HepG2 (cell line): ENCODE results near the gene DHX29. TPM values are rescaled to one million over a fixed set of nuclear protein-coding genes. Genes with fewer than 3 reads are reported as not detected.

Source experiments
- ATAC-seq: fragments of 200-7000 bp; cut with Tn5 transposase; 3 replicates; pipeline ENCODE4 v1.9.1; 2020; ENCODE audit warnings: mild to moderate bottlenecking, moderate library complexity
- BruUV-seq: library from RNA; stranded (reverse); fragments of 400-500 nt; replicated peaks from 2 replicates; lab custom pipeline; 2021; lab: Mats Ljungman, UMichigan
- CTCF ChIA-PET: fragments of 300-600 bp; formaldehyde crosslinking; extraction: SDS; loops from one replicate; lab custom pipeline; 2021; ENCODE audit warnings: low total read pairs, inconsistent platforms, low intra/inter-chr PET ratio; lab: Yijun Ruan, JAX
- POLR2A ChIA-PET: fragments of 350-600 bp; sonication (Branson Sonifier 250); formaldehyde crosslinking; loops from one replicate; lab custom pipeline; 2020; ENCODE audit warnings: antibody characterized with exemption, inconsistent platforms; lab: Yijun Ruan, JAX
- DNase-seq: peaks from one replicate; pipeline ENCODE4 v3.0.0-alpha.2; 2015; ENCODE audit warnings: low spot score
- FAIRE-seq: peaks from 3 replicates; lab custom pipeline; 2011; peaks lifted over from hg19 to GRCh38; lab: Jason Lieb, UNC
- H2AFZ ChIP-seq: one replicate; pipeline ENCODE4 v1.6.1; 2011; ENCODE audit warnings: low read length, inconsistent platforms
- H3K27ac ChIP-seq: fragments of 300-600 bp; 3 replicates; pipeline ENCODE4 v1.8.0; 2011; ENCODE audit warnings: mixed run types, mild to moderate bottlenecking, mixed read lengths, low read length, inconsistent platforms; ENCODE audit not compliant: insufficient read depth; ENCODE audit errors: extremely low read length
- H3K27me3 ChIP-seq, 2 experiments: fragments of 200-600 bp in 1 of 2; 2 replicates in 1 of 2; 3 replicates in 1 of 2; pipeline versions ENCODE4 v1.6.0 to v1.8.0; 2011; ENCODE audit warnings: low read length in 2 of 2, mild to moderate bottlenecking in 2 of 2, moderate library complexity in 2 of 2, inconsistent platforms in 1 of 2; ENCODE audit not compliant: insufficient read depth in 2 of 2, control insufficient read depth in 1 of 2
- H3K36me3 ChIP-seq, 2 experiments: fragments of 200-600 bp in 1 of 2; replicated peaks in 1 of 2; 2 replicates in 1 of 2; 3 replicates in 1 of 2; pipeline versions ENCODE4 v1.5.1 to v1.8.0; 2011; ENCODE audit warnings: low read length in 2 of 2, inconsistent platforms in 1 of 2; ENCODE audit not compliant: insufficient read depth in 2 of 2, control insufficient read depth in 1 of 2
- H3K4me1 ChIP-seq: 2 replicates; pipeline ENCODE4 v1.5.1; 2012; ENCODE audit warnings: low read length, inconsistent platforms; ENCODE audit not compliant: insufficient read depth
- H3K4me2 ChIP-seq: 2 replicates; pipeline ENCODE4 v1.6.0; 2011; ENCODE audit warnings: low read depth, low read length, inconsistent platforms
- H3K4me3 ChIP-seq, 3 experiments: fragments of 200-600 bp in 1 of 3; sonication (generic), shearing (Covaris generic) in 1 of 3; replicated peaks in 1 of 3; 2 replicates each; pipeline ENCODE4 v1.5.1; 2011 to 2016; ENCODE audit warnings: low read length in 3 of 3, inconsistent platforms in 2 of 3, low read depth in 2 of 3, mild to moderate bottlenecking in 2 of 3, control low read depth in 1 of 3, mixed read lengths in 1 of 3; ENCODE audit not compliant: insufficient read depth in 1 of 3
- H3K79me2 ChIP-seq: one replicate; pipeline ENCODE4 v1.6.1; 2011; ENCODE audit warnings: low read length, inconsistent platforms; ENCODE audit not compliant: insufficient read depth
- H3K9ac ChIP-seq: 2 replicates; pipeline ENCODE4 v1.6.0; 2011; ENCODE audit warnings: mild to moderate bottlenecking, low read depth, low read length, inconsistent platforms; ENCODE audit not compliant: insufficient read depth
- H3K9me3 ChIP-seq: 2 replicates; pipeline ENCODE4 v1.5.1; 2012; ENCODE audit warnings: mild to moderate bottlenecking, low read length
- H4K20me1 ChIP-seq: 2 replicates; pipeline ENCODE4 v1.6.0; 2011; ENCODE audit warnings: inconsistent platforms, mild to moderate bottlenecking, low read length, moderate library complexity; ENCODE audit not compliant: insufficient read depth
- ETV5 ChIP-seq: IDR thresholded peaks from 2 replicates; pipeline ENCODE4 v1.6.1; 2018; ENCODE audit warnings: missing biosample characterization, missing genetic modification reagents, inconsistent platforms, borderline replicate concordance
- GTF3A ChIP-seq: sonication (generic); formaldehyde crosslinking; conservative IDR thresholded peaks from 2 replicates; pipeline ENCODE4 v1.4.0; 2020; ENCODE audit warnings: mild to moderate bottlenecking, missing genetic modification reagents
- LCORL ChIP-seq, 2 experiments: fragments of 450-650 bp in 1 of 2; sonication (generic) in 1 of 2; formaldehyde crosslinking in 1 of 2; IDR thresholded peaks; 2 replicates each; pipeline versions ENCODE4 v1.5.0 to v1.6.1; 2017 to 2020; ENCODE audit warnings: antibody characterized with exemption in 1 of 2, missing genetic modification reagents in 1 of 2
- ZMYM4 ChIP-seq: sonication (generic); formaldehyde crosslinking; IDR thresholded peaks from 2 replicates; pipeline ENCODE4 v1.8.1; 2023; ENCODE audit warnings: mild to moderate bottlenecking, missing genetic modification reagents
- ZNF10 ChIP-seq: sonication (generic); formaldehyde crosslinking; IDR thresholded peaks from 2 replicates; pipeline ENCODE4 v1.4.0; 2020; ENCODE audit warnings: mild to moderate bottlenecking, low read depth, missing genetic modification reagents, borderline replicate concordance
- ZNF713 ChIP-seq: sonication (generic); formaldehyde crosslinking; IDR thresholded peaks from 2 replicates; pipeline ENCODE4 v1.4.0; 2020; ENCODE audit warnings: mild to moderate bottlenecking, missing genetic modification reagents
- ZXDC ChIP-seq: sonication (generic); formaldehyde crosslinking; IDR thresholded peaks from 2 replicates; pipeline ENCODE4 v1.5.0; 2020; ENCODE audit warnings: mild to moderate bottlenecking, missing genetic modification reagents
- WGBS: methylation state at CpG from one replicate; pipeline ENCODE4 v1.1.6; 2017; ENCODE audit warnings: low lambda C conversion rate; 5-methylcytosine and 5-hydroxymethylcytosine counted together
- in situ Hi-C: cut with HindIII; loops from 2 replicates; pipeline ENCODE4 v1.10.0; 2017; ENCODE audit warnings: low pct_unique_long_range_greater_than_20kb; ENCODE audit not compliant: extremely low pct_ligation_motif_present
- intact Hi-C: fragments of 100-400 bp; cut with micrococcal nuclease; formaldehyde crosslinking; loops from one replicate; pipeline ENCODE4 v1.10.0; 2022; ENCODE audit not compliant: unreplicated experiment
- polyA plus RNA-seq, 8 experiments: library from polyadenylated mRNA; depleted of rRNA in 3 of 8; stranded (reverse) in 7 of 8; unstranded in 1 of 8; fragments of >200 nt; fragmentation: Illumina TruSeq in 4 of 8; extraction: Trizol in 4 of 8; gene quantifications; 2 replicates each; pipeline versions ENCODE4 v1.2.1 to v1.2.3, GENCODE V29; 2011 to 2016; ENCODE audit warnings: low read depth in 4 of 8, missing spikeins in 1 of 8, mixed read lengths in 1 of 8; ENCODE audit not compliant: insufficient read depth in 1 of 8
- total RNA-seq, 5 experiments: library from RNA; depleted of rRNA; stranded (reverse); fragments of >200 nt; fragmentation: Illumina TruSeq; extraction: Trizol; gene quantifications; 2 replicates each; pipeline ENCODE4 v1.2.3, GENCODE V29; 2016; ENCODE audit warnings: low read depth in 1 of 5

DHX29 gene
- total and polyA plus RNA-seq, 2 of the 13 experiments (the other 11 are each of a cell fraction or from before 2014, with no cell fraction given) = 1.9 to 22.0 TPM

- no peak overlapping the region for H2AFZ ChIP-seq
- WGBS = 94% methylated on average over 6 of the region's 6 CpGs
- no peaks in the 10 kb centered on the region; the same call in 1 of the 2 replicates for H3K9me3 ChIP-seq
- H3K27me3 ChIP-seq = no peaks in the 10 kb centered on the region; a peak in 1 of 5 replicates
- ATAC-seq (no peak), FAIRE-seq (no peak), DNase-seq (no peak)
- ChIA-PET POLR2A (no interaction called here), CTCF (no interaction called here)
- no peak overlapping the region for H3K9ac ChIP-seq
- H3K4me1 ChIP-seq = peaks cover 51% of the 10 kb centered on the region
- H4K20me1 ChIP-seq = no peaks in the 10 kb centered on the region
- in situ Hi-C loops (no loop called here), intact Hi-C loops (no loop called here)
- no peak overlapping the region for H3K4me3 ChIP-seq
- peaks cover 71% of the 10 kb centered on the region for H3K79me2 ChIP-seq
- H3K27ac ChIP-seq = no peak overlapping the region
- H3K4me2 ChIP-seq = no peak overlapping the region
- TF ChIP-seq ZMYM4 (no peak), ZNF713 (CRISPR knock-in tag) (no peak), ZNF10 (no peak), GTF3A (CRISPR knock-in tag) (no peak), LCORL (IDR thresholded peaks at IDR 0.05) (no peak), LCORL (CRISPR knock-in tag; IDR thresholded peaks at IDR 0.05) (no peak), ETV5 (CRISPR knock-in tag) (no peak), ZXDC (CRISPR knock-in tag) (no peak)
- BruUV-seq = no TSS peak
- H3K36me3 ChIP-seq = peaks cover 0 to 5% of the 10 kb centered on the region in 2 experiments; a peak in 3 of 5 replicates
Observed at GRCh38 chr5:55304584-55304983, 2.9 kb downstream of the DHX29 start.
